HG03520 (cell line): ENCODE measurements around the gene SLC9A3.

ENCODE experiments used
- ATAC-seq: cut with Tn5 transposase; IDR thresholded peaks from one replicate; pipeline ENCODE4 v1.9.1; 2021; ENCODE audit warnings: mild to moderate bottlenecking, moderate library complexity; ENCODE audit not compliant: unreplicated experiment

Gene SLC9A3

GRCh38 chr5:421287-421880 is 102.9 kb downstream of the SLC9A3 start:
- no peak for ATAC-seq

DNA sequence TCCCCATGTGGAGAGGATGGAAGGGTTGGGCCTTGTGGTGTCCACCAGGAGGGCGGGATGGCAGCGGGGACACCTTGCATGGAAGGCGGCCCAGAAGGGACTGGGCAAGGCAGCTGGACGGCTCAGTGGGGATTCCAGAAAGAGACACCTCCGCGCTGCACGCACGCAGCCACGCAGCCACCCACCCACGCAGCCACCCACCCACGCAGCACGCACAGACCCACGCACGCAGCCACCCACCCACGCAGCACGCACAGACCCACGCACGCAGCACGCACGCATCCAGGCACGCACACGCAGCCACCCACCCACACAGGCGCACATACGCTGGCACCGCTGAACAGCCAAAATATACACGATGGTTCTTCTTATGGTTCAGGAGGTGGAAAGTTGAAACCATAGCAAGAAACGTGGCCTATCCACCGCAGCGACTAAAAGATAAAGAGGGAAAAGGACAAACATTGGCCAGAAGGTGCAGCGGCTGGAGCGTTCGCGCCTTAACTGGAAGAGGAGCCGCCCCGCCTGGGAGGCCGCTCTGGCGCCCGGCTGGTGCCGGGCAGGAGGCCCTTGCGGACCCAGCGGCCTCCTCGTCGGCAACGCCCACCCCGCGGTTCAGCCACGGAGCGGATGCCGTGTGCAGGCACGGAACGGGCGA is 103.5 kb downstream of the SLC9A3 start:
- ATAC-seq = no peak
